IPS-20b (cell line): ENCODE results near the gene INHBC.

Experiments
- H3K27ac ChIP-seq: one replicate; pipeline ENCODE4 v1.5.1; 2013; ENCODE audit warnings: low read length
- H3K27me3 ChIP-seq: 2 replicates; pipeline ENCODE4 v1.6.1; 2013; ENCODE audit warnings: mild to moderate bottlenecking, low read length, inconsistent platforms; ENCODE audit not compliant: insufficient read depth
- H3K36me3 ChIP-seq: 2 replicates; pipeline ENCODE4 v1.6.1; 2013; ENCODE audit warnings: low read depth, mild to moderate bottlenecking, inconsistent platforms, low read length, moderate library complexity; ENCODE audit not compliant: insufficient read depth
- H3K4me1 ChIP-seq: 2 replicates; pipeline ENCODE4 v1.6.1; 2013; ENCODE audit warnings: mild to moderate bottlenecking, control low read depth, inconsistent platforms, low read length, moderate library complexity; ENCODE audit not compliant: insufficient read depth
- H3K4me3 ChIP-seq: 2 replicates; pipeline ENCODE4 v1.5.1; 2013; ENCODE audit warnings: mild to moderate bottlenecking, low read length, inconsistent platforms
- H3K9ac ChIP-seq: 2 replicates; pipeline ENCODE4 v1.6.1; 2013; ENCODE audit warnings: low read depth, mild to moderate bottlenecking, inconsistent platforms, low read length, moderate library complexity
- H3K9me3 ChIP-seq: 2 replicates; pipeline ENCODE4 v1.6.1; 2013; ENCODE audit warnings: mild to moderate bottlenecking, low read depth, low read length, inconsistent platforms; ENCODE audit not compliant: insufficient read depth

INHBC gene

DNA sequence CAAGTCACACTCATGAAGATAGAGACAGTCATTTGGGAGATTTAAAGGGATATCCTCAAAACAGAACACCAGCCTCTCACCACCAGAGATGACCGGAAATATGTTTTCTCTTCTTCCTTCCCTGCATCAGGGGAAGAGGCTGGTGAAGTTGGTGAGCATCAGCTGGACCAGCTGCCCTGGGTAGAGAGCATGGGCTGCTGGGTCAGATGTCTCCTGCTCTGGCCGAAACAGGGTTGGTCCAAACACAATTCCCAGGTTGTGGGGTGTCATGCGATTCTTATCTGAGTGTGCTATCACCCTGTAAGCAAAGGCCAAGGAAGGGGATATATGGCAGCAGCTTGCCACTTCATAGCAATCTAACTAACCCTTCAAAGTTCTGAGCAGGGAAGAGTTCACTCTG lies 37.8 kb downstream of the INHBC start:
- Histone ChIP-seq H3K4me1 (no peaks in the 10 kb centered on the region; the same call in 1 of the 2 replicates), H3K9ac (no peak overlapping the region), H3K9me3 (no peaks in the 10 kb centered on the region), H3K27me3 (peaks cover 62% of the 10 kb centered on the region), H3K4me3 (no peak overlapping the region), H3K27ac (no peak overlapping the region), H3K36me3 (no peaks in the 10 kb centered on the region)

DNA sequence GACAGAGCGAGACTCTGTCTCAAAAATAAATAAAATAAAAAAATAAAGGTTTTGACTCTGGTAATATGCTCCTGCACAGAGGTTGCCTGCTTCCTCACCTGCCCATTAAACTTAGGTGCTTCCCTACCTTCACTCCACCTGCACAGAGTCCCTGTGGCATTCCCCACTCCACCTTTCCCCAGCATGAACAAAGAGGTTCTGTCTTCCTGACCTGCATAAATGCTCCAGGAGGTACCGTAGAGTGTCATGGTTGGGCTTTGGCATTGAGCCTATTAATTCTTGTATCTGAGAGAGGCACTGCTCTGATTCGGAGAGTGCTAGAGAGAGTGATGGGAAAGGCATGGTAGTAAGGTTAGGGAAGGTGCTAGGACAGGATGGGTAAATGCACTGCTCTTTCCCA lies 38.8 kb downstream of the INHBC start:
- Histone ChIP-seq H3K9ac (no peak overlapping the region), H3K9me3 (no peaks in the 10 kb centered on the region), H3K27me3 (peaks cover 72% of the 10 kb centered on the region), H3K36me3 (no peaks in the 10 kb centered on the region), H3K27ac (no peak overlapping the region), H3K4me1 (no peaks in the 10 kb centered on the region; the same call in 1 of the 2 replicates), H3K4me3 (no peak overlapping the region)

DNA sequence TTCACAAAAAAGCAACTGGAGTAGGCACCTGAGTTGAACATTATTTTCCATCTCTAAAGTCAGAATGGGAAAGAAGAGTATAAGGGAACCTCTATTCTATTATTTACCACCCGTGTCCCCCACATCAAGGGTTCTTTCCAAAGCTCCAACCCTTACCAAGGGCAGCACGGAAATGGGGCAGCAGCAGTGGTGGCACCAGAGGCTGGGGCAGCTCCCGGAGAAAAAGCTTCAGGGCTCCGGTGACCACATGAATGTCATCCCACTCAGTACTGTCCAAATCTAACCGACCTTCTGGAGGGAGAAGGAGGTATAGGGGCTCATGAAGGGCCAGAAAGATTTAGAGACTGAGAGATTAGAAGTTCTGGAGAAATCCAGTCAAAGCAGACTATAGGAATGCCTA lies 39.3 kb downstream of the INHBC start:
- Histone ChIP-seq H3K9ac (no peak overlapping the region), H3K4me3 (no peak overlapping the region), H3K4me1 (no peaks in the 10 kb centered on the region; the same call in 1 of the 2 replicates), H3K27me3 (peaks cover 77% of the 10 kb centered on the region), H3K27ac (no peak overlapping the region), H3K36me3 (no peaks in the 10 kb centered on the region), H3K9me3 (no peaks in the 10 kb centered on the region)

DNA sequence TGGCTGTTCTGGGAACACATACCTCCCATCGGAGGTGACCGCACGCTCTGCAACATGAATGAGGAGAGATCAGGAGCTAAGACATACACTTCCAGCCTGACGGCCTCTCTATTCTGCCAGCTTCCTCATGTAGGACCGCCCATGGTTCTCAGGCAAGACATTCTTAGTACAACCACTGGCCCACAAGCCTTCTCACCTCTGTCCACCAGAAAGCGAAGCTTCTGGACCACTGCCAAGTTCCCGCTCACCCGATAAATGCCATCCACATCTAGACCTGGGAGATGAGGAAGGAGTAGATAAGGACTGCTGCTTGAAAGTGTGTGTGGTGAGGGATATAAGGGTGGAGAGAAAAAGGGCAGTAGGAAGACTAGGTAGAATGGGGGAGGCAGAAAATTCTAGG lies 39.8 kb downstream of the INHBC start:
- Histone ChIP-seq H3K4me3 (no peak overlapping the region), H3K9me3 (no peaks in the 10 kb centered on the region), H3K27me3 (peaks cover 82% of the 10 kb centered on the region), H3K36me3 (no peaks in the 10 kb centered on the region), H3K9ac (no peak overlapping the region), H3K27ac (no peak overlapping the region), H3K4me1 (no peaks in the 10 kb centered on the region; the same call in 1 of the 2 replicates)

DNA sequence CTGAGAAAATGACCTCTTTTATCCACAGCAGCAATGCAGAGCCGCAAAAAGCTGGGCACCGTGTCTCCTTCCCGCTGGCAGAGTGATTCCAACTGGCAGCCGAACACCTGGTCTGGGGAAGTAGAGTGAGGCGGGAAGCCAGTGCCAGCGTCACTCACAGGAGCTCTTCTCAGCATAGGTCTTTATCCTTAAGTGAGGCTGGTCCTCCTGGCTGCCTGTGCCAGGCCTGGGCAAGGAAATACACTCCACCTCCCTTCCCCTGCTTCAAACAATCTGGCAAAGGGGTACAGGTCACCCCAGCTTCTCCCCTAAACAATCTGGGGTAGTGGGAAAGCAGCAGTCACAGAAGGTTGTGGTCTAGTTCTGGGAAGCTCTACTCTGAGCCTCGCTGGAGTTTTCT lies 40.3 kb downstream of the INHBC start:
- H3K4me3 ChIP-seq: peak overlapping the region; percentile 59
- H3K27me3 ChIP-seq: peaks cover 87% of the 10 kb centered on the region
- no peak overlapping the region for H3K9ac ChIP-seq
- H3K27ac ChIP-seq: no peak overlapping the region
- no peaks in the 10 kb centered on the region; the same call in 1 of the 2 replicates for H3K4me1 ChIP-seq
- no peaks in the 10 kb centered on the region for H3K36me3 ChIP-seq
- H3K9me3 ChIP-seq: no peaks in the 10 kb centered on the region

DNA sequence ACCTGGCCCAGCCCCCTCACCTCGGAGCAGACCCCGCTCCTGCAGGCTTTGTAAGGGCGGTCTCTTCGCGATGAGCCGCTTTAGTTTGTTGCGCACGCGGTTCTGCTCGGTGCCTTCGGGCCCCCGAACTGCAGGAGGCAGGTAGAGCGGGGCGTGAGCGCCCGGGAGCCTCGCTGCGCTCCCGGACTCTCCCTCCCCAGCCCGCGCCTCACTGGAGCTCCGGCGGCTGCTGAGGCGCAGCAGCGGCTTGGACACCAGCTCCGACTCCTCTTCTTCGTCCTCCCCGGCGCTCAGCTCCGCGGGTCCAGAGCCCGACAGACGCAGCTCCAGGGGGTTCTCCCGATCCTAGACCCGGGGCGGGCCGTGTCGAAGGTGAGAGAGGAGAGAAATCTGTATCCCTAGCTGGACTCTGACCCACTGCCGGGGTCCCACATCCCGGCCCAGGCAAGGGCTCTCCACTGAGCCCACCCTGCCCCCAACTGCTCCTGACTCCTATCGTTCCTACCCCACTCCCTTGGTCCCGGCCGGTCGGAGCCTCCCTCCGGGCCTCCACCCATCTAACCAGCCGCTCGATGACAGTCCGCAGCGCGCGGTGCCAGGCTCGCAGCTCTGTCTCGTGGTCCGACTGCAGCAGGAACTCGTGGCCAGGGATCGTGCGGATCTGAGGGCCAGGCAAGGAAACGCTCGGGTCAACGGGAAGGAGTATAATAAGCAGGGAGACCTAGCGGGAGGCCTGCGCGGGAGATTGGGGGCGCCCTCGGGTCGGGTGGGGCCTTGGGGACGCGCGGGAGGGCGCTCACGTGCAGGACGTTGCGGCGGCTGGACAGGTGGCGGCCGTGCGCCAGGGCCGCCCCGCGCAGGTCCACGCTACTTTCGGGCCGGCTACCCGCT lies 40.9 kb downstream of the INHBC start:
- no peaks in the 10 kb centered on the region; the same call in 1 of the 2 replicates for H3K4me1 ChIP-seq
- peaks cover 88% of the 10 kb centered on the region for H3K27me3 ChIP-seq
- no peak overlapping the region for H3K9ac ChIP-seq
- H3K9me3 ChIP-seq: no peaks in the 10 kb centered on the region
- H3K36me3 ChIP-seq: no peaks in the 10 kb centered on the region
- peak overlapping the region; percentile 59 for H3K4me3 ChIP-seq
- no peak overlapping the region for H3K27ac ChIP-seq

DNA sequence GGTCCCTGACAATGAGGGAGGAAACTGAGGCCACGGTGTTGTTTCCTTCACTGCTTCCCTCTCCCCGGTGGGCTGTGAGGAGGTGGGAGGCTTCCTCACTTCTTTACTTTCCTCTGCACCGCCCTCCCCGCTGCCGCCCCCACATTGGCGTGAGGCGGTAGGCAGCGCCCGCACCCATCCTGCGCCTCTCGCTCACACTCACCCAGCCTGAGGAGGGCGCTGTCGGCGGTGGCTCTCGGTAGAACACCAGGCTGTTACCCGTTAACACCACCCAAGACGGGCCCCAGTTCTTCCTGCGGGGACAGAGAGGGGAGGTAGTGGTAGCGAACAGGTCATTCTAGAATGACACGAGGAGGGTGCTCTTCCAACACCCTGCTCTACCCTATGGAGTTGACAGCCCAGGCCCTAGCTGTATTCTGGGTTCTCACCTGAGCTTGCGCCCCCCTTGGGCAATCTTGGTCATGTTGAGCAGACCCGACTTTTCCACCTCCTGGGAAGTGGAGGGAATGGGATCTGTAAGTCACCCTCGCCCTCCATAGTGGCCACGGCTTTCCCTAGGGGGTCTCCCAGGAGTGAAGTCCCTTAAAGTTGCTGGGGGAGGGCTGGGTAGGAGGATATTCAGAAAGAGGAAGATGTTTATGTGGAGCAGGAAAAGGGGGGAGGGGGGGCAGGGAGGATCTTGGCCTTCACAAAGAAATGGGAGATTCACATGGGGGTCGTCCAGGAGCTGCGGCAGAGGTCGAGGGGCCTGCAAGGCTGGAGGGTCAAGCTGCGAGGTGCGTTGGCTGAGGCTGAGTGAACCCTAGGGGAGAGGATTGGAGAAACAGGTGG lies 41.8 kb downstream of the INHBC start:
- Histone ChIP-seq H3K36me3 (no peaks in the 10 kb centered on the region), H3K4me1 (no peaks in the 10 kb centered on the region; the same call in 1 of the 2 replicates), H3K4me3 (peak overlapping the region; percentile 59; the same call in 1 of the 2 replicates), H3K27me3 (peaks cover 86% of the 10 kb centered on the region), H3K9me3 (no peaks in the 10 kb centered on the region), H3K9ac (no peak overlapping the region), H3K27ac (no peak overlapping the region)

DNA sequence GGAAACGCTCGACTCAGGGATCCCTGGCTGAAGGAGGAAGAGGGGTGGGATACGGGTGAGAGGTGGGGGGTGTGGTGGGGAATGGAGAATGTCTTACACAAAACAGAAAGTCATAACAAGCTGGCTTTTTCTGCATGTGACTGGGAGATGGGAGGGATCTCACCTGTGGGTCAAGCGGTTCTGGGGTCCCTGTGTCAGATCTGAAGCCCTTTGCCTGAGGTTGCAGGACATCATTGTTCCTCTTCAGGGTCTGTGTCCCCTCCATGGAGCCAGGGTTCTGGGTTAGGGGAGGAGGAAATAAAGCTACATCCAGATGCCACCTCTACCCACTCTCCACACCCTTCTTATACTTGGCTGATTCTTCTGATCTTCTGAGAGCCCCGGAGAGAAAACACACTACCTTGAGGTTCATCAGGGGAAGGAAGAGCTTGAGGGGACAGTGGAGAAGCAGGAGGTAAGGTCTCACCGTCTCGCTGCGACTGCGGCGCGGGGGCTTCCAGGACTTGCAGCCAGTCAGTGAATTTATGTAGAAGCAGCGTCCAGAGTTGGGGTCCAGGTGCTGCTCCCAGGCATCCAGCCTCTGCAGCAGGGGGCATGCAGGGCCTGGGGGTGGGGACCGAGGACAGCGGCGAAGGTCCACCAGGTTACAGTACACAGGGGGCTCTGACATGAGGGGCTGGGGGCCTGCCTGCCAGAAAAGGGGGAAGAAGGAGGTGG lies 42.6 kb downstream of the INHBC start:
- peaks cover 78% of the 10 kb centered on the region for H3K27me3 ChIP-seq
- H3K27ac ChIP-seq: no peak overlapping the region
- H3K9ac ChIP-seq: no peak overlapping the region
- no peak overlapping the region for H3K4me3 ChIP-seq
- H3K4me1 ChIP-seq: peaks cover 4% of the 10 kb centered on the region; the same call in 1 of the 2 replicates
- H3K9me3 ChIP-seq: no peaks in the 10 kb centered on the region
- H3K36me3 ChIP-seq: no peaks in the 10 kb centered on the region

DNA sequence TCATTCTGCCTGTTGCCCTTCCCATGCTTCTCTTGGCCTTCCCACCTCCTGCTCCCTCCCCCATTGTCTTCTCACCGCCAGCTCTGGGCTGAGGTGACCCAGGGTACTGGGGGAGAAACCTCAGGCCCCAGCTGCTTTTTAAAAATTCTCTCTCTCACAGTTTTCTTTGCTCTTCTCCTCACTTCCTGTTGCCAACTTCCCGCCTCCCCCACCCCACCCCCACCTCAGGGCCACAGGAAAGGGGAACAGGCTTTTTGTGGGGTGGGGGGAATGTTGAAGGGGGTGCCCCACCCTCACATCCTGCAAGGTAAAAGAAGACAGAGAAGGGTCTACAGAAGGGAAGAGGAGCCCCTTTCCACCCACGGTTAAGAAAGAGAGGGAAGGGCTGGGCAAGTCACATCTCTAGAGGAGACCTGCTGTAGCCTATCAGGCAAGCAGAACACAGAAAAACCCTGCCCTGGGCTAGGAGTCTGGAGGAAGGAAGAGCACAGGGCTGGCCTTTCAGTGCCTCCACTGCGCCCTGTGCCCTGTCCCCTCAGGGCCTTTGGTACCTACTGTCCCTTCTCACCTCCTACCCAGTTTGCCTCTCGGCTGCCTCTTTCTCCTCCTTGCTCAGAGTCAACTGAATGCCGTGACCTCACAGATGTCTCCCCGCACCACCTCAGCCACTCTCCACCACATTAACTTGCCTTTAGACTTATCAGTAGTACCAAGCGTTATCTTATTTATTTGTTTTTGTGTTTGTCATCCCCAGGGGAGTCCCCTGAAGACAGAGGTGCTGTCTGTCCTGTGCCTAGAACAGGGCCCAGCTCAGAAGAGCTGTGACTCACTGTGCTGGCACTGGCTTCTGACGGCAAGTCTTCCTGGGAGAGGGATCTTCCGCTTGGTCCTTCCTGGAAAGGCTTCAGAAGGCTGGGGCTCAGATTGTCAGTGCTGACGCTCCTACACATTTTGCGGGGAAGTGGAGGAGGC lies 43.4 kb downstream of the INHBC start:
- peaks cover 70% of the 10 kb centered on the region for H3K27me3 ChIP-seq
- no peaks in the 10 kb centered on the region for H3K9me3 ChIP-seq
- H3K4me1 ChIP-seq: peaks cover 4% of the 10 kb centered on the region; the same call in 1 of the 2 replicates
- H3K9ac ChIP-seq: no peak overlapping the region
- no peak overlapping the region for H3K4me3 ChIP-seq
- H3K27ac ChIP-seq: no peak overlapping the region
- H3K36me3 ChIP-seq: no peaks in the 10 kb centered on the region

DNA sequence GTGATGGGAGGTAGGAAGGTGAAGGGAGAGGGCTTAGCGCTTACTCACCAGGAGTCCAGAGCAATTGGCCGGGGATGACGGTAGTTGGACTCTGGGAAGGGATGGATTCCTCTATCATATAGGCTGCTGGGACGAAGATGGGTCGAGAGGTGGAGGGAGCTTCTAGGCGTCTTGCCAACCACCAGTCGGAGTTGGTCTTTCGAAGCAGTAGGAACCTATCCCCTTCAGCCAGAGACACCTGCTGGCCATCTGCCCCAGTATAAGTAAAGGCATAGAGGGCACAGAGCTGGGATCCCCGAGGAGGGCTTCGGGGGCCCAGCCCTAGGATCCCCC lies 44.4 kb downstream of the INHBC start:
- Histone ChIP-seq H3K4me3 (no peak overlapping the region), H3K9ac (no peak overlapping the region), H3K4me1 (peaks cover 9% of the 10 kb centered on the region; the same call in 1 of the 2 replicates)

More for the DNA sequence above, 44.4 kb downstream of the INHBC start:
- Histone ChIP-seq H3K27ac (no peak overlapping the region), H3K36me3 (no peaks in the 10 kb centered on the region), H3K9me3 (no peaks in the 10 kb centered on the region), H3K27me3 (peaks cover 60% of the 10 kb centered on the region)
